Endothelial cell of umbilical vein (primary cell): Measurements from ENCODE around the gene PRDM16. TPM values are rescaled to one million over a fixed set of nuclear protein-coding genes. Genes with fewer than 3 reads are reported as not detected.

Experiments used
- BruUV-seq: library from RNA; stranded (reverse); fragments of 400-500 nt; replicated peaks from 2 replicates; lab custom pipeline; 2021; lab: Mats Ljungman, UMichigan
- CTCF ChIA-PET: fragments of 300-600, 350-600 bp; sonication (Branson Sonifier 250); formaldehyde crosslinking; loops from one replicate; lab custom pipeline; 2021; ENCODE audit warnings: antibody characterized with exemption, inconsistent platforms; lab: Charles Lee
- POLR2A ChIA-PET: fragments of 300-600, 350-600 bp; sonication (Branson Sonifier 250); formaldehyde crosslinking; loops from one replicate; lab custom pipeline; 2021; ENCODE audit warnings: antibody characterized with exemption, inconsistent platforms; lab: Charles Lee
- DNase-seq: peaks from one replicate; pipeline ENCODE4 v3.0.0-alpha.2; 2011; ENCODE audit warnings: low read depth, low spot score
- FAIRE-seq: peaks from 2 replicates; lab custom pipeline; 2011; peaks lifted over from hg19 to GRCh38; lab: Jason Lieb, UNC
- H2AFZ ChIP-seq: 2 replicates; pipeline ENCODE4 v1.6.0; 2012; ENCODE audit warnings: low read depth, low read length, control low read depth, inconsistent platforms
- H3K27ac ChIP-seq: 2 replicates; pipeline ENCODE4 v1.5.1; 2011; ENCODE audit warnings: low read depth, mild to moderate bottlenecking, control low read depth, low read length, moderate library complexity; ENCODE audit not compliant: insufficient read depth
- H3K27me3 ChIP-seq, 2 experiments: 2 replicates each; pipeline versions ENCODE4 v1.6.0 to v1.6.1; 2011; ENCODE audit warnings: low read length in 2 of 2, mixed read lengths in 1 of 2; ENCODE audit not compliant: control insufficient read depth in 2 of 2, insufficient read depth in 2 of 2
- H3K36me3 ChIP-seq, 2 experiments: 2 replicates in 1 of 2; 3 replicates in 1 of 2; pipeline ENCODE4 v1.5.1; 2011; ENCODE audit warnings: low read length in 2 of 2, mild to moderate bottlenecking in 1 of 2, moderate library complexity in 1 of 2; ENCODE audit not compliant: control insufficient read depth in 2 of 2, insufficient read depth in 2 of 2; ENCODE audit errors: extremely low read depth in 1 of 2
- H3K4me1 ChIP-seq: 3 replicates; pipeline ENCODE4 v1.5.1; 2011; ENCODE audit warnings: mild to moderate bottlenecking, low read length; ENCODE audit not compliant: control insufficient read depth, insufficient read depth; ENCODE audit errors: extremely low read depth
- H3K4me2 ChIP-seq: 2 replicates; pipeline ENCODE4 v1.6.1; 2011; ENCODE audit warnings: low read length, control low read depth, mixed read lengths; ENCODE audit not compliant: insufficient read depth
- H3K4me3 ChIP-seq, 3 experiments: fragments of 200-600 bp in 1 of 3; sonication (generic), shearing (Covaris generic) in 1 of 3; replicated peaks in 1 of 3; 2 replicates each; pipeline ENCODE4 v1.5.1; 2011 to 2016; ENCODE audit warnings: control low read depth in 3 of 3, low read length in 3 of 3, mild to moderate bottlenecking in 2 of 3, inconsistent platforms in 1 of 3, low read depth in 1 of 3, moderate library complexity in 1 of 3; ENCODE audit not compliant: insufficient read depth in 1 of 3
- H3K79me2 ChIP-seq: 2 replicates; pipeline ENCODE4 v1.6.0; 2012; ENCODE audit warnings: low read length, inconsistent platforms; ENCODE audit not compliant: control insufficient read depth, insufficient read depth
- H3K9ac ChIP-seq: replicated peaks from 2 replicates; pipeline ENCODE3; 2011; ENCODE audit warnings: low read length, control low read depth; ENCODE audit not compliant: insufficient read depth; ENCODE audit errors: extremely low read depth
- H3K9me1 ChIP-seq: replicated peaks from 3 replicates; pipeline ENCODE4 v1.6.0; 2011; ENCODE audit warnings: mild to moderate bottlenecking, low read length; ENCODE audit not compliant: control insufficient read depth, insufficient read depth; ENCODE audit errors: extremely low read depth
- H3K9me3 ChIP-seq: replicated peaks from 2 replicates; pipeline ENCODE4 v1.5.1; 2012; ENCODE audit warnings: low read length, inconsistent platforms; ENCODE audit not compliant: control insufficient read depth, insufficient read depth
- H4K20me1 ChIP-seq: replicated peaks from 2 replicates; pipeline ENCODE3; 2011; ENCODE audit warnings: mild to moderate bottlenecking, low read length; ENCODE audit not compliant: control insufficient read depth, insufficient read depth; ENCODE audit errors: extremely low read depth
- CTCF ChIP-seq, 2 donors: IDR thresholded peaks; 1 replicate in 1 of 2; 2 replicates in 1 of 2; pipeline ENCODE4 v1.5.1; 2011; ENCODE audit warnings: low read length in 2 of 2, mild to moderate bottlenecking in 2 of 2, moderate library complexity in 2 of 2, control low read depth in 1 of 2, inconsistent platforms in 1 of 2, low read depth in 1 of 2; ENCODE audit not compliant: insufficient read depth in 1 of 2; ENCODE audit errors: extremely low read depth in 1 of 2
- EZH2 ChIP-seq: IDR thresholded peaks from 2 replicates; pipeline ENCODE4 v1.6.1; 2012; ENCODE audit warnings: borderline replicate concordance, low read depth, mild to moderate bottlenecking, moderate library complexity, low read length, inconsistent platforms; ENCODE audit not compliant: severe bottlenecking
- FOS ChIP-seq: IDR thresholded peaks from 2 replicates; pipeline ENCODE4 v1.6.1; 2011; ENCODE audit warnings: mild to moderate bottlenecking, low read length, moderate library complexity, borderline replicate concordance; ENCODE audit not compliant: insufficient read depth
- GATA2 ChIP-seq: IDR thresholded peaks from 2 replicates; pipeline ENCODE4 v1.7.0; 2011; ENCODE audit warnings: low read depth, mild to moderate bottlenecking, moderate library complexity, mixed read lengths, low read length; ENCODE audit not compliant: insufficient read length, insufficient read depth
- JUN ChIP-seq: IDR thresholded peaks from 2 replicates; pipeline ENCODE4 v1.6.1; 2011; ENCODE audit warnings: borderline replicate concordance, low read depth; ENCODE audit not compliant: insufficient read length, insufficient read depth
- MAX ChIP-seq: IDR thresholded peaks from 2 replicates; pipeline ENCODE4 v1.6.1; 2011; ENCODE audit not compliant: insufficient read depth, insufficient read length
- MYC ChIP-seq: IDR thresholded peaks from one replicate; pipeline ENCODE4 v1.6.1; 2011; ENCODE audit warnings: mild to moderate bottlenecking, low read depth, low read length
- POLR2A ChIP-seq: IDR thresholded peaks from 2 replicates; pipeline ENCODE4 v1.6.1; 2012; ENCODE audit warnings: low read depth, mild to moderate bottlenecking, control low read depth, low read length
- POLR2AphosphoS5 ChIP-seq: IDR thresholded peaks from 2 replicates; pipeline ENCODE4 v1.6.1; 2012; ENCODE audit warnings: low read depth, mild to moderate bottlenecking, control low read depth, low read length, moderate library complexity; ENCODE audit not compliant: insufficient read depth
- dilution Hi-C: fragments of 300-500 bp; cut with MboI; formaldehyde crosslinking; loops from one replicate; pipeline ENCODE4 v1.15.0; 2019; ENCODE audit warnings: low sequenced_read_pairs; ENCODE audit not compliant: extremely low pct_ligation_motif_present
- intact Hi-C: fragments of 100-400 bp; cut with micrococcal nuclease; formaldehyde crosslinking; loops from one replicate; pipeline ENCODE4 v1.10.0; 2022
- polyA plus RNA-seq, 4 experiments: library from polyadenylated mRNA; depleted of rRNA in 3 of 4; stranded (reverse) in 3 of 4; unstranded in 1 of 4; fragments of >200 nt; gene quantifications; 2 replicates each; pipeline versions ENCODE4 v1.2.1 to v1.2.3, GENCODE V29; 2011 to 2012; ENCODE audit warnings: missing spikeins in 1 of 4
- total RNA-seq: library from RNA; stranded (reverse); gene quantifications from 2 replicates; pipeline ENCODE4 v1.2.3, GENCODE V29; 2021

The PRDM16 gene
- total and polyA plus RNA-seq, 2 donors (not counting 3 experiments of a cell fraction or from before 2014, with no cell fraction given), result not detected

DNA sequence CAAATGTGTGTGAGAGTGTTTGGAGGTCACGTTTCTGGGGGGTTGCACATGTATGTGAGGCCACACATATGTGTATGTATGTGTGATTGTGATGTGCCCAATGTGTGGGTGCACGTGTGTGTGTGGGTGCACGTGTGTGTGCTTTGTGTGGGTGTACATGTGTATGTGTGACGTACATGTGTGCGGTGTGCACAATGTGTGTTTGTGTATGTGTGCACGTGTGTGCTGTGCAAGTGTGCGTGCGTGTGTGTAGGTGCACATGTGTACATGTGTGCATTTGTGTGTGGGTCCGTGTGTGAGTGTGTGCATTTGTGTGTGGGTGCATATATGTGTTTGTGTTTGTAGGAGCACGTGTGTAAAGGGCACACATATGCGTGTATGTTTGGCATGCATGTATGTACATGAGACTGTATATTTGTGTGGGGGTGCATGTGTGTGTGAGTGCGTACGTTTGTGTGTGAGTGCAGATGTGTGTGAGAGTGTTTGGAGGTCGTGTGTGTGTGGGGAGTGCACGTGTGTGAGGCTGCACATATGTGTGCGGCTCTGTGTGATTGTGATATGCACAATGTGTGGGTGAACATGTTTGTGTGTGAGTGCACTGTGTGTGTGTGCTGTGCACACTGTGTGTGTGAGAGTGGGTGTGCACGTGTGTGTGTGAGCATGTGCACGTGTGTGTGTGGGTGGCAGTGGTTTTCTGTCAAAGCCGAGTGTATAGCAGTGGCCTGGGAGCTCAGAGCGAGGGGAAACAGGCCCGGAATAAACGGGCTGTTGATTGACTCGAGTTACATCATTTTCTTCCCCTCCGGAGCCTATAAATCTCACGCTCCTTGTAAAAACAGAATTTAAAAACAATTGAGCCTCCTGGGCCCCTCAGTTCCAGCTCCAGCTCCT, 252.8 kb downstream of the PRDM16 start:
- DNase-seq (no peak), FAIRE-seq (no peak)
- H3K9me1 ChIP-seq, result no peaks in the 10 kb centered on the region
- no peak overlapping the region for H3K27ac ChIP-seq
- H3K36me3 ChIP-seq, result no peaks in the 10 kb centered on the region
- TF ChIP-seq POLR2A, result no peak
- no peak for TF ChIP-seq FOS
- TF ChIP-seq EZH2, result no peak
- no peak for TF ChIP-seq JUN
- no peak for TF ChIP-seq GATA2
- no peak for TF ChIP-seq CTCF (IDR thresholded peaks at IDR 0.05; ENCODE audit: extremely low read depth in 1 of 2, insufficient read depth in 1 of 2, low read depth in 1 of 2, low read length in 2 of 2)
- no peak for TF ChIP-seq POLR2AphosphoS5
- no peak for TF ChIP-seq MAX
- TF ChIP-seq MYC, result no peak
- no peak overlapping the region for H2AFZ ChIP-seq
- no peak overlapping the region for H3K4me2 ChIP-seq
- H3K4me3 ChIP-seq, result no peak overlapping the region
- H3K79me2 ChIP-seq, result no peaks in the 10 kb centered on the region
- no TSS peak for BruUV-seq
- POLR2A ChIA-PET, result no interaction called here
- H3K4me1 ChIP-seq, result no peaks in the 10 kb centered on the region
- no peak overlapping the region for H3K9ac ChIP-seq
- intact Hi-C loops (no loop called here), dilution Hi-C loops (no loop called here)
- no peaks in the 10 kb centered on the region for H3K27me3 ChIP-seq
- H3K9me3 ChIP-seq, result no peaks in the 10 kb centered on the region
- CTCF ChIA-PET, result no interaction called here
- no peaks in the 10 kb centered on the region for H4K20me1 ChIP-seq
